Stimulated activated CD8-positive, alpha-beta memory T cell treated with anti-CD3 and anti-CD28 coated beads, Interleukin-15, amount 100 ng/mL, for 4 hours (primary cell): ENCODE results near the gene TDRD1.

Experiments used
- DNase-seq, 2 donors: peaks; one replicate each; pipeline ENCODE4 v3.0.0-alpha.2; 2020; ENCODE audit warnings: low read depth in 2 of 2

The TDRD1 gene

GRCh38 chr10:114234132-114234531 lies 55.0 kb downstream of the TDRD1 start:
- DNase-seq = no peak

DNA sequence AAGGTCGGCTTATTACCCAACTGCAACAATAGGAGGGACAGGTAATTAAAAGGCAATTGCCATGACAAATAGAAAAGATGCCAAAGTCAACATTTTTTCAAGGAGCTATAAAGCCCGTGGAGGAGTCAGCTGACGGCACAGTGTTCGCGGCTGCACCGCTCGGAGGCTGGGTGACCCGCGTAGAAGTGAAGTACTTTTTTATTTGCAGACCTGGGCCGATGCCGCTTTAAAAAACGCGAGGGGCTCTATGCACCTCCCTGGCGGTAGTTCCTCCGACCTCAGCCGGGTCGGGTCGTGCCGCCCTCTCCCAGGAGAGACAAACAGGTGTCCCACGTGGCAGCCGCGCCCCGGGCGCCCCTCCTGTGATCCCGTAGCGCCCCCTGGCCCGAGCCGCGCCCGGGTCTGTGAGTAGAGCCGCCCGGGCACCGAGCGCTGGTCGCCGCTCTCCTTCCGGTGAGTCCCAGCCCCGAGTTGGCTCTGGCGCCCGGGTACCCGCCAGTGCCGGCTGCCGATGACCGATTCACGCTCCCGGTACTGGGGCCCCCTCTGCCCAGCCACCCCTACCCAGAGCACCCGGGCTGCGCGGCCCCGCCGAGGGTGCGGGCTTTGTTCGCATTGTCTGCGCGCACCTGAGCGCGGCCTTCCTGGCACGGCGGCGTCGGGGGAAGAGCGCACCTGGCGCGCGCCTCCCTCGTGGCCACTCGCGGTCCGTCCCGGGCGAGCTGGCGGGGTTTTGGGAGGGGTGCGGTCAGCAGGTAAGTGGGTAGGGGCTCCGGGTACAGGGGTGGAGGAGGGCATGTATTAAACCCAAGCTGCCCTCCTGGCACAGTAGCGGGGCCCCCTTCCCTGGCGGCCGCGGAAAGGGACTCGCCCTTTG lies 60.2 kb downstream of the TDRD1 start, which contains the start of gene VWA2:
Gene VWA2, plus strand, starts transcription at position 138 of the 877 bp plus-strand sequence. CDS start 9,460 bp downstream, outside the sequence.
- no peak for DNase-seq

- no peak for DNase-seq
Observed at GRCh38 chr10:114239994-114240345, 60.8 kb downstream of the TDRD1 start.

GRCh38 chr10:114242235-114242634 lies 63.1 kb downstream of the TDRD1 start:
- no peak for DNase-seq

DNA sequence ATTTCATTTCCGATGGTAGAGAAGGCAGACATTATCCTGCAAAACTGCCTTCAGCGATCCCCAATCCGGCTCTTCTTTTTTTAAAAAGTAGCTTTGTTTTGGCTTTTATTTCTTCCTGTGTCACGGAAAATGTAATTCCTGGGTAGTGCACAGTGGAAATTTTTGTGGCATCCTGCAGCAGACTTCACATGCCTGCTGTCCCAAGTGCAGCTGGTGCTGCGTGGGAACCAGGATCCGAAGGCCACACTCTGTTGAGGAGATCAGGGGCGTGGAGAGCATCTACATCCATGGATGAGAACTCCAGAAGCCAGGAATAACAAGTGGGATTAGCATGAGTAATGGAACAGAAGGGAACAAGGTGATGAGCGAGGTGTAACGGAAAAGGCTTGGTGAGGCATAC lies 64.5 kb downstream of the TDRD1 start:
- DNase-seq = no peak

DNA sequence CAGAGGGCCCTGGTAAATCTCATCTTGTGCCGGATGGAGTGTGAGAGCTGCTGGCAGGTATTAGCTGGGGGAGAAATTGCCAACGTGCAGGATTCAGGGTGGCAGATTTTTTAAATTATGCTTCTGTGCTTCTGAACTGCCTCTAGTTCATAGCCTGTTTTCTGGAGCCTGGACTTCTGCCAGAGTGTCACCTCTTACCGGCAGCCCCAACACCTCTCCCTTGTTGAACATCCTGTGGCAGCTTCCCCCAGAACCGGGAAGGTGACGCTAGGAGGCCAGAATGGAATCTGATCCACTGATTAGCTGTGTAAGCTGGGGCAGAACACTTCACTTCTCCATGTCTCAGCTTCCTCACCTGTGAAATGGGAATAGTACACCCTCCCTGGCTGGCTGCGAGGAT lies 65.0 kb downstream of the TDRD1 start:
- DNase-seq = no peak

- no peak for DNase-seq
Observed at GRCh38 chr10:114245121-114245791, 66.1 kb downstream of the TDRD1 start.

DNA sequence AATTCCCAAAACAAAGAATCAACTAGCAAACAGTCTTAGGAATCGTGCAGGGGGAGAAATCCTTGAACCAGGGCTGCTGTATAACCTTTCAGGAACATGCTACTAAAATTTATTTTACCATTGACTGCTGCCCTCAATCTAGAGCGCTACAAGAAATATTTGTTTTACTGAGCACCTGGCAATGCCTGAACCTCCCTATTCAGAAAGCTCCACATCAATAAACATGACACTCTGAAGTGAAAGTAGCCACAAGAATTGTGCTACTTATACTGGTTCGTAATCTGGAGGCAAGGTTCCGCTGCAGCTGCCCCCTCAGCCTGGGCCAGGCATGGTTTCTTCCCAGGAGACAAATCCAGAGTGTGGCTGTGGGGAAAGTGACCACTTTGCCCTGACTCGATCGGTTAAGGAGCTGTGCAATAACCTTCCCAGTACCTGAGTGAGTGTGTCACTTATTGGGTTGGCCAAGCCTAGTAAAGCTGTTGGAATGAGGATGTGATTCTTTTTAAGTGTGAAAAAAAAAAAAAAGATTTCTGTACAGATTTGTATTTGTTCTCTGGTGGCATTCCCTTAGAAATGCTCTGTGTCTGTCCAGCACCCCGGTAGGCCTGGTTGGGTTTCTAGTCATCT lies 67.6 kb downstream of the TDRD1 start:
- DNase-seq = no peak

DNA sequence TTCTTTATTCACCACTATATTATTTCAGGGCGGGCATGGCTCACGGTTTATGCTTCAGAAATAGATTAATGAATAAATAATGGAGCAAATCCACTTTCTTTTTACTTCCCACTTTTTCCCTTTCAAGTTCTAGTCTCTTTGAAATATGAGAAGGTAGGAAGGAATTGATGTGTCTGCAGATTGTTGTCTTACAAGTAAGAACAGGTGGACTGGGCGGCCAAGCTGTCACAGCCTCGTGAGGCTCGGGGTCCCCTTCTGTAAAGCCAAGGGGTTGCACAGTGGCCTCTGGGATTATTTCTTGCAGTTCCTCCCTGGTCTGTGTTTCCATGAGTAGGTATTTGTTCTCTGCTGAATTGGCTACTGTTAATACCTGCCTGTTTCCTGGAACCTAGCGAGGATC lies 71.1 kb downstream of the TDRD1 start:
- no peak for DNase-seq

DNA sequence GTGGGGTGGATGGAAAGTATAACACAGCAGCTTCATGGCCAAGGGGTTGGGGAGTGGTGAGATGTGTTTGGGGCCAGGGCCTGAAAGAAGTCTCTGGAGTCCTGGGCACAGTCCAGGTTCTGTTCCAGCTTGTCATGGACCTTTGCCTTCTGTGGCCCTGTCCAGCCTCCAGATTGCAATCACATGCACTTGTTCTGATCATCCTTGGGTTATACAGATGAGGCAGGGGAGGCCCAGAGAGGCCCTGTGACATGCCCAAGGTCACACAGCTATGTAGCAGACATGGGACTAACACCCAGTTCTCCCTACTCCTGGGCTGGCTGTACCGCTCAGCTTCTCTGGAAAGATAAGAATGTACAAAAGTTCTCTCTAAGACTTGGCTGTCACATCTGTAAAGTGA lies 71.6 kb downstream of the TDRD1 start:
- no peak for DNase-seq

DNA sequence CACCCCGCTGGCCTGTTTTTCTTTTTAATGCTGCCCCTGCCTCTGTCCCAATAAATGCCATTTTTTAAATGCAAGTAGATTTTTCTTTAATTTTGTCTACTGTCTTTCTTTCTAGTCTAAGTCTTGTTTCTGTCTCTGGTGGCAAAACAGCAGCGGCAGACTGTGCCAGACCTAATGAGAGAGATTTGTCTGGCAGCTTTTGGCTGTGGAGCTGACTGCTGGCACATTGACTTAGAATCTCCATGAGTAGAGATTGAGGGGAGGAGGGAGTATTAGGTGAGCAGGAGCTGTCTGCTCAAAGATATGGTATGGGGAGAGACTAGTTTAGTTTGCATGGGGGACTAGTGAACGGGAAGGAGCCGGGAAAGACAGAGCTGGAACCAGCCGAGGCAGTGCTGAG lies 72.9 kb downstream of the TDRD1 start:
- DNase-seq = no peak

DNA sequence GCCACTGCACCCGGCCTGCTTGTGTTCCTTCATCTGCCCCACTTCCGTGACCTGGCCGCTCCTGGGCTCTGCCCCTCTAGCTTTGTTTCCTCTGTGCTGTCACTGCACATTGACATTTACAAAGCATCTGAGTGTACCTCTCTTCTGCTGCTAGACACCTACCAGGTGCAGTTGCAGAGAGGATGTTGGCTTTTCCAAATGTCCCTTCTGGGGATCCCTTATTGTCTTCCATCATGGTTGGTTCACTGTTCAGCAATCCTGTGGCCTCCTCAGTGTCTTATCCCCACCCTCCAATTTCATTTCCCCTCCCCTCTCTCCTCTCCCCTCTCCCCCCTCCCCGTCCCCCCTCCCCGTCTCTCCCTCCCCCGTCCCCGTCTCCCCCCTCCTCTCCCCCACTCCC lies 73.7 kb downstream of the TDRD1 start:
- no peak for DNase-seq

GRCh38 chr10:114255227-114255626 lies 76.1 kb downstream of the TDRD1 start:
- DNase-seq = no peak

GRCh38 chr10:114256008-114256765 lies 77.0 kb downstream of the TDRD1 start:
- DNase-seq = no peak

- no peak for DNase-seq
Observed at GRCh38 chr10:114256822-114257221, 77.7 kb downstream of the TDRD1 start.

DNA sequence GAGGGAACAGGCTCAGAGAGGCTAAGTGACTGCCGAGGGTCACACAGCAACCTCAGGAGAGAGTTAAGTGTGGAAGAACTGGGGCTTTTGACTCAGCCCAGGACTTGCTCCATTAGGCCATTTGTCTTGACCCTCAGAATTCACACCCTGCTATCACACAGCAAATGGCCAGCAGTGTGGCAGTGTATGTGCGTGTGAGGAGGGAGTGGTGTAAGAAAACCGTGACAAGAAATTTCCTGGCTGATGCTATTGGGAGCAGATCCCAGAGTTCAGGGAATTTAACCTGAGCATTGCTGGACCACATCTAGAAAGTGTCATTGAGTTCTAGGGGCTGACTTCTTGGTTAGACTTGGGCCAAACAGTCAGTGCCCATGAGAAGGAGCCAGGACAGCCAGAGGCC lies 78.3 kb downstream of the TDRD1 start:
- DNase-seq = no peak

GRCh38 chr10:114258274-114258840 lies 79.2 kb downstream of the TDRD1 start:
- no peak for DNase-seq

GRCh38 chr10:114259824-114260223 lies 80.7 kb downstream of the TDRD1 start:
- no peak for DNase-seq

GRCh38 chr10:114260366-114260765 lies 81.2 kb downstream of the TDRD1 start:
- DNase-seq = no peak

- no peak for DNase-seq
Observed at GRCh38 chr10:114261076-114261475, 81.9 kb downstream of the TDRD1 start.

DNA sequence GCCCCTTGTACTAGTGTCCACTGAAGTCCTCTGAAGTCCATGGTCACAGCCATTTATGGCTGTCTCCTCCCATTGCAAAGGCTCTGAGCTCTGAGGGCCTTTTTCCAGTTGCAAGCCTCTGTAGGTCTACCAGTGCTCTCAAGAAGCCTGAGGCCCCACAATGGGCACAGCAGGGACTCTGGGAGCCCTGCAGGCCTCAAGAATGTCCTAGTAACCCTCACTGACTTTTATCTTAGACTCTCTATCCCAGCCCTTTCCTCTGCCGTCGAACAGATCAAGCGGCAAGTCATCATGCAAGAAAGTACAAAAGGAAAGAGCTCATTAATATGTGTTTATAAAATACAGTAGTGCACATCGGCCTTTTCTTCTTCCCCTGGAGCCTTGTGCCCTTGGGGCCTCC lies 83.3 kb downstream of the TDRD1 start:
- no peak for DNase-seq
